Progenitor cell of endocrine pancreas (in vitro differentiated cells): ENCODE data around the gene PANX2. TPM values are rescaled to one million over a fixed set of nuclear protein-coding genes. Genes with fewer than 3 reads are reported as not detected.

Source experiments
- DNase-seq: peaks from one replicate; pipeline ENCODE4 v3.0.0; 2021; ENCODE audit warnings: low spot score; ENCODE audit not compliant: unreplicated experiment
- H3K27ac Mint-ChIP-seq: 2 replicates; pipeline ENCODE4 v1.8.0; 2021; ENCODE audit warnings: mild to moderate bottlenecking, moderate library complexity, mixed read lengths
- H3K27me3 Mint-ChIP-seq: 2 replicates; pipeline ENCODE4 v1.8.0; 2021; ENCODE audit warnings: mixed read lengths
- H3K36me3 Mint-ChIP-seq: 2 replicates; pipeline ENCODE4 v1.8.0; 2022; ENCODE audit warnings: mixed read lengths; ENCODE audit not compliant: insufficient read depth
- H3K4me1 Mint-ChIP-seq: 2 replicates; pipeline ENCODE4 v1.8.0; 2021; ENCODE audit warnings: low read depth, mixed read lengths
- H3K4me3 Mint-ChIP-seq: 2 replicates; pipeline ENCODE4 v1.8.0; 2021; ENCODE audit warnings: low read depth, mild to moderate bottlenecking, moderate library complexity, mixed read lengths
- H3K9me3 Mint-ChIP-seq: 2 replicates; pipeline ENCODE4 v1.8.0; 2021; ENCODE audit warnings: low read depth, mixed read lengths
- total RNA-seq: library from RNA; stranded (reverse); gene quantifications from 2 replicates; pipeline ENCODE4 v1.2.1, GENCODE V29; 2021
- TF ChIP-seq, protein P1 (sequence below): fragments of 200-600 bp; sonication (generic); IDR thresholded peaks from one replicate; pipeline ENCODE4 v1.5.0; 2021; ENCODE audit warnings: antibody characterized with exemption, mild to moderate bottlenecking; ENCODE audit not compliant: unreplicated experiment

Gene PANX2
- total RNA-seq, 1 donor from 2014 or later: 6.3 TPM

- no peak for DNase-seq
- Mint-ChIP-seq H3K4me1 (peaks cover 1% of the 10 kb centered on the region), H3K36me3 (peaks cover 6% of the 10 kb centered on the region), H3K27ac (no peak overlapping the region), H3K4me3 (no peak overlapping the region), H3K9me3 (no peaks in the 10 kb centered on the region), H3K27me3 (no peaks in the 10 kb centered on the region)
- TF ChIP-seq, protein P1, sequence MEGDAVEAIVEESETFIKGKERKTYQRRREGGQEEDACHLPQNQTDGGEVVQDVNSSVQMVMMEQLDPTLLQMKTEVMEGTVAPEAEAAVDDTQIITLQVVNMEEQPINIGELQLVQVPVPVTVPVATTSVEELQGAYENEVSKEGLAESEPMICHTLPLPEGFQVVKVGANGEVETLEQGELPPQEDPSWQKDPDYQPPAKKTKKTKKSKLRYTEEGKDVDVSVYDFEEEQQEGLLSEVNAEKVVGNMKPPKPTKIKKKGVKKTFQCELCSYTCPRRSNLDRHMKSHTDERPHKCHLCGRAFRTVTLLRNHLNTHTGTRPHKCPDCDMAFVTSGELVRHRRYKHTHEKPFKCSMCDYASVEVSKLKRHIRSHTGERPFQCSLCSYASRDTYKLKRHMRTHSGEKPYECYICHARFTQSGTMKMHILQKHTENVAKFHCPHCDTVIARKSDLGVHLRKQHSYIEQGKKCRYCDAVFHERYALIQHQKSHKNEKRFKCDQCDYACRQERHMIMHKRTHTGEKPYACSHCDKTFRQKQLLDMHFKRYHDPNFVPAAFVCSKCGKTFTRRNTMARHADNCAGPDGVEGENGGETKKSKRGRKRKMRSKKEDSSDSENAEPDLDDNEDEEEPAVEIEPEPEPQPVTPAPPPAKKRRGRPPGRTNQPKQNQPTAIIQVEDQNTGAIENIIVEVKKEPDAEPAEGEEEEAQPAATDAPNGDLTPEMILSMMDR: no peak
Observed at GRCh38 chr22:50177537-50178470, 7.3 kb downstream of the PANX2 start.

DNA sequence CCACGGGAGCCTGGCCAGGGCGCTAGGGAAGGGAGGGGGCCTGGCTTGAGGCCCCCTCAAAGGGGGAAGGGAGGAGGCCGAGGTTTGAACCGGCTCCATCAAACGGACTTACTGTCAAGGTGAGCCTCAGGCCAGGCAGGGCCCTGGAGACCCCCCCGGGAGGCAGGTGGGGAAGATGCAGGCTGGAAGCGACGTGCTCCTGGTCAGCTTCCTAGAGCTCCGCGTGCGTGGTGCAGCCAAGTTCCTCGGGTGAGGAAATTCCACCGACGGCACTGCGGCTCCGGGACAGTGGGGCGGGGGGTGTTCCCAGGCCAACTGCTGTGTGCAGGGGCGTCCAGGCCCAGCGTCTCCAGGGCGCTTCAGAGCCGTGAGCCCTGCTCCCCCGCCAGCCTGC is 7.9 kb downstream of the PANX2 start:
- Mint-ChIP-seq H3K27me3 (no peaks in the 10 kb centered on the region), H3K4me1 (peaks cover 1% of the 10 kb centered on the region), H3K9me3 (no peaks in the 10 kb centered on the region), H3K4me3 (no peak overlapping the region), H3K36me3 (peaks cover 6% of the 10 kb centered on the region), H3K27ac (no peak overlapping the region)
- TF ChIP-seq, protein P1: no peak
- no peak for DNase-seq

GRCh38 chr22:50178871-50179869 is 8.6 kb downstream of the PANX2 start:
- no peak for DNase-seq
- Mint-ChIP-seq H3K4me1 (peaks cover 1% of the 10 kb centered on the region), H3K27me3 (no peaks in the 10 kb centered on the region), H3K27ac (no peak overlapping the region), H3K36me3 (peaks cover 6% of the 10 kb centered on the region), H3K4me3 (no peak overlapping the region), H3K9me3 (no peaks in the 10 kb centered on the region)
- TF ChIP-seq, protein P1: no peak

GRCh38 chr22:50179937-50180726 is 9.6 kb downstream of the PANX2 start:
- Mint-ChIP-seq H3K27ac (no peak overlapping the region), H3K9me3 (no peaks in the 10 kb centered on the region), H3K36me3 (peaks cover 6% of the 10 kb centered on the region), H3K27me3 (peaks cover 3% of the 10 kb centered on the region), H3K4me1 (peaks cover 1% of the 10 kb centered on the region), H3K4me3 (no peak overlapping the region)
- no peak for DNase-seq
- TF ChIP-seq, protein P1: no peak
